Activated T-helper 1 cell treated with anti-CD3 and anti-CD28 coated beads, Interleukin-12 subunit alpha, Interleukin-12 subunit beta, Interleukin-2, Interleukin-4 antibody, amounts not matched to agents 30 ng/mL and 10 ng/mL and 1 ng/mL, durations not matched to agents 14 hours and 24 hours and 36 hours (primary cell): ENCODE measurements around the gene ASAP2. TPM values are rescaled to one million over a fixed set of nuclear protein-coding genes. Genes with fewer than 3 reads are reported as not detected.

Experiments used
- DNase-seq: peaks from one replicate; pipeline ENCODE4 v3.0.0; 2021; ENCODE audit warnings: low spot score
- H3K27ac Mint-ChIP-seq: one replicate; pipeline ENCODE4 v1.8.0; 2021; ENCODE audit warnings: mild to moderate bottlenecking, mixed read lengths
- H3K27me3 Mint-ChIP-seq: one replicate; pipeline ENCODE4 v1.8.0; 2022; ENCODE audit warnings: mild to moderate bottlenecking, moderate library complexity, mixed read lengths; ENCODE audit not compliant: insufficient read depth
- H3K36me3 Mint-ChIP-seq: one replicate; pipeline ENCODE4 v1.8.0; 2021; ENCODE audit warnings: low read depth, mixed read lengths
- H3K4me1 Mint-ChIP-seq: one replicate; pipeline ENCODE4 v1.8.0; 2021; ENCODE audit warnings: low read depth, mixed read lengths
- H3K4me3 Mint-ChIP-seq: one replicate; pipeline ENCODE4 v1.8.0; 2021; ENCODE audit warnings: mild to moderate bottlenecking, moderate library complexity, mixed read lengths
- H3K9me3 Mint-ChIP-seq: one replicate; pipeline ENCODE4 v1.8.0; 2021; ENCODE audit warnings: mixed read lengths
- intact Hi-C: fragments of 100-400 bp; cut with micrococcal nuclease; formaldehyde crosslinking; loops from one replicate; pipeline ENCODE4 v1.15.1; 2024
- total RNA-seq: library from RNA; stranded (reverse); gene quantifications from 2 replicates; pipeline ENCODE4 v1.2.3, GENCODE V29; 2022

ASAP2 gene
- total RNA-seq: 0.34 and 1.2 TPM in 2 replicates

GRCh38 chr2:9205963-9206948, at the start of gene ASAP2:
TSS of gene ASAP2 (plus strand) at chr2:9206812. CDS start at chr2:9207105, 293 bp downstream.
- Mint-ChIP-seq H3K4me1 (peaks cover 5% of the 10 kb centered on the region), H3K27me3 (peaks cover 53% of the 10 kb centered on the region), H3K4me3 (peak within 1 kb of the TSS; percentile 67), H3K36me3 (no peaks in the 10 kb centered on the region), H3K9me3 (no peaks in the 10 kb centered on the region), H3K27ac (no peak within 1 kb of the TSS)
- intact Hi-C loops: loop anchor here (1.0 to 10.0 kb wide), 3 partner anchors 64 to 839 kb away; partner anchors contain the start of genes CPSF3, ITGB1BP1 and KLF11
- peak; percentile 34 for DNase-seq

- no peaks in the 10 kb centered on the region for H3K27me3 Mint-ChIP-seq
Measured at GRCh38 chr2:9158786-9159779, 47.5 kb upstream of the ASAP2 start.

GRCh38 chr2:9160732-9161131, 45.9 kb upstream of the ASAP2 start:
- H3K4me3 Mint-ChIP-seq: no peak overlapping the region
- no peaks in the 10 kb centered on the region for H3K36me3 Mint-ChIP-seq
- no peaks in the 10 kb centered on the region for H3K4me1 Mint-ChIP-seq
- no peak for DNase-seq
- H3K9me3 Mint-ChIP-seq: no peaks in the 10 kb centered on the region
- intact Hi-C loops: no loop called here
- H3K27me3 Mint-ChIP-seq: no peaks in the 10 kb centered on the region
- H3K27ac Mint-ChIP-seq: no peak overlapping the region

More at GRCh38 chr2:9158786-9159779, 47.5 kb upstream of the ASAP2 start:
- H3K4me1 Mint-ChIP-seq: no peaks in the 10 kb centered on the region
- no peak for DNase-seq
- intact Hi-C loops: no loop called here
- H3K36me3 Mint-ChIP-seq: no peaks in the 10 kb centered on the region
- H3K27ac Mint-ChIP-seq: no peak overlapping the region
- no peak overlapping the region for H3K4me3 Mint-ChIP-seq
- no peaks in the 10 kb centered on the region for H3K9me3 Mint-ChIP-seq

GRCh38 chr2:9162841-9163240, 43.8 kb upstream of the ASAP2 start:
- Mint-ChIP-seq H3K4me1 (no peaks in the 10 kb centered on the region), H3K36me3 (no peaks in the 10 kb centered on the region)

GRCh38 chr2:9163306-9164111, 43.1 kb upstream of the ASAP2 start:
- H3K4me3 Mint-ChIP-seq: no peak overlapping the region
- no peak overlapping the region for H3K27ac Mint-ChIP-seq
- H3K36me3 Mint-ChIP-seq: no peaks in the 10 kb centered on the region
- no peaks in the 10 kb centered on the region for H3K9me3 Mint-ChIP-seq
- no peaks in the 10 kb centered on the region for H3K4me1 Mint-ChIP-seq
- peaks cover 3% of the 10 kb centered on the region for H3K27me3 Mint-ChIP-seq
- intact Hi-C loops: no loop called here
- no peak for DNase-seq

More at GRCh38 chr2:9162841-9163240, 43.8 kb upstream of the ASAP2 start:
- Mint-ChIP-seq H3K27me3 (peaks cover 3% of the 10 kb centered on the region), H3K4me3 (no peak overlapping the region), H3K9me3 (no peaks in the 10 kb centered on the region), H3K27ac (no peak overlapping the region)
- intact Hi-C loops: no loop called here
- no peak for DNase-seq

GRCh38 chr2:9164112-9164608, 42.5 kb upstream of the ASAP2 start:
- Mint-ChIP-seq H3K4me3 (no peak overlapping the region), H3K27me3 (peaks cover 3% of the 10 kb centered on the region), H3K27ac (no peak overlapping the region), H3K36me3 (no peaks in the 10 kb centered on the region), H3K4me1 (no peaks in the 10 kb centered on the region), H3K9me3 (no peaks in the 10 kb centered on the region)
- DNase-seq: no peak
- intact Hi-C loops: no loop called here

- Mint-ChIP-seq H3K4me3 (no peak overlapping the region), H3K9me3 (no peaks in the 10 kb centered on the region), H3K4me1 (no peaks in the 10 kb centered on the region), H3K27ac (no peak overlapping the region), H3K36me3 (no peaks in the 10 kb centered on the region), H3K27me3 (peaks cover 3% of the 10 kb centered on the region)
- intact Hi-C loops: no loop called here
- no peak for DNase-seq
Measured at GRCh38 chr2:9165625-9166024, 41.0 kb upstream of the ASAP2 start.

- H3K4me1 Mint-ChIP-seq: no peaks in the 10 kb centered on the region
- no peaks in the 10 kb centered on the region for H3K36me3 Mint-ChIP-seq
Measured at GRCh38 chr2:9166579-9167377, 39.8 kb upstream of the ASAP2 start.

GRCh38 chr2:9167718-9168657, 38.6 kb upstream of the ASAP2 start:
- H3K36me3 Mint-ChIP-seq: no peaks in the 10 kb centered on the region
- H3K4me1 Mint-ChIP-seq: no peaks in the 10 kb centered on the region
- no peak overlapping the region for H3K27ac Mint-ChIP-seq
- intact Hi-C loops: no loop called here
- H3K27me3 Mint-ChIP-seq: peaks cover 5% of the 10 kb centered on the region
- no peak overlapping the region for H3K4me3 Mint-ChIP-seq
- no peaks in the 10 kb centered on the region for H3K9me3 Mint-ChIP-seq
- no peak for DNase-seq

More at GRCh38 chr2:9166579-9167377, 39.8 kb upstream of the ASAP2 start:
- no peak for DNase-seq
- intact Hi-C loops: no loop called here
- Mint-ChIP-seq H3K27ac (no peak overlapping the region), H3K27me3 (peaks cover 5% of the 10 kb centered on the region), H3K9me3 (no peaks in the 10 kb centered on the region), H3K4me3 (no peak overlapping the region)

- H3K9me3 Mint-ChIP-seq: no peaks in the 10 kb centered on the region
- peaks cover 7% of the 10 kb centered on the region for H3K27me3 Mint-ChIP-seq
- H3K36me3 Mint-ChIP-seq: no peaks in the 10 kb centered on the region
- H3K27ac Mint-ChIP-seq: no peak overlapping the region
- DNase-seq: no peak
- intact Hi-C loops: no loop called here
- H3K4me1 Mint-ChIP-seq: no peaks in the 10 kb centered on the region
- no peak overlapping the region for H3K4me3 Mint-ChIP-seq
Measured at GRCh38 chr2:9168821-9169221, 37.8 kb upstream of the ASAP2 start.
